Measurements from ENCODE around the gene KIAA1958.

The KIAA1958 gene

DNA sequence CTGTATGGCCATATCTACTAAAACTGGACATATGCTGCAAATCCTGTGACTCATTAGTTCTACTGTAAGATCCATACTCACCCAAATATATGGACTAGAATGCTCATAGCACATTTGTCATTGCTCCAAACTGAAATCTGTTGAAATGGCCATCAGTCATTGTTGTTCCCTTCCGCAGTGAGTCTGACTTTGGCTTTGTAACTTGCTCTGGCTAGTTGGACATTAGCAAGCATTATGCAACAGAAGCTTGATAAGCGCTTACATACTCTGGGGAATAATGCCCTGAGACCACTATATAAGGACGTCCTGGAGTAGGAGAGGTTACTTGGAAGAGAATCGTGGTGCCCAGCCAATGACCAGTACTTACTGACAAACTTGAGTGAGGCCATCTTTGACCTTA is 9.0 kb downstream of the KIAA1958 start:
- peak overlapping the region; percentile 72 for H3K27ac ChIP-seq (replicated peaks)
- peak; percentile 52 to 57 for DNase-seq (ENCODE audit: low read depth in 1 of 2, low spot score in 1 of 2)
- H3K4me3 ChIP-seq (replicated peaks; ENCODE audit: insufficient read depth, low read length): no peak overlapping the region
- TF ChIP-seq, protein P1, sequence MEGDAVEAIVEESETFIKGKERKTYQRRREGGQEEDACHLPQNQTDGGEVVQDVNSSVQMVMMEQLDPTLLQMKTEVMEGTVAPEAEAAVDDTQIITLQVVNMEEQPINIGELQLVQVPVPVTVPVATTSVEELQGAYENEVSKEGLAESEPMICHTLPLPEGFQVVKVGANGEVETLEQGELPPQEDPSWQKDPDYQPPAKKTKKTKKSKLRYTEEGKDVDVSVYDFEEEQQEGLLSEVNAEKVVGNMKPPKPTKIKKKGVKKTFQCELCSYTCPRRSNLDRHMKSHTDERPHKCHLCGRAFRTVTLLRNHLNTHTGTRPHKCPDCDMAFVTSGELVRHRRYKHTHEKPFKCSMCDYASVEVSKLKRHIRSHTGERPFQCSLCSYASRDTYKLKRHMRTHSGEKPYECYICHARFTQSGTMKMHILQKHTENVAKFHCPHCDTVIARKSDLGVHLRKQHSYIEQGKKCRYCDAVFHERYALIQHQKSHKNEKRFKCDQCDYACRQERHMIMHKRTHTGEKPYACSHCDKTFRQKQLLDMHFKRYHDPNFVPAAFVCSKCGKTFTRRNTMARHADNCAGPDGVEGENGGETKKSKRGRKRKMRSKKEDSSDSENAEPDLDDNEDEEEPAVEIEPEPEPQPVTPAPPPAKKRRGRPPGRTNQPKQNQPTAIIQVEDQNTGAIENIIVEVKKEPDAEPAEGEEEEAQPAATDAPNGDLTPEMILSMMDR (IDR thresholded peaks at IDR 0.05; ENCODE audit: insufficient read depth, low read length): no peak
- TF ChIP-seq SPI1 (IDR thresholded peaks at IDR 0.05; ENCODE audit: borderline replicate concordance, low read depth) (no peak), GABPA (IDR thresholded peaks at IDR 0.05; ENCODE audit: low read depth) (no peak), POLR2AphosphoS5 (IDR thresholded peaks at IDR 0.05; ENCODE audit: low read depth) (no peak)
- TF ChIP-seq, protein P2, sequence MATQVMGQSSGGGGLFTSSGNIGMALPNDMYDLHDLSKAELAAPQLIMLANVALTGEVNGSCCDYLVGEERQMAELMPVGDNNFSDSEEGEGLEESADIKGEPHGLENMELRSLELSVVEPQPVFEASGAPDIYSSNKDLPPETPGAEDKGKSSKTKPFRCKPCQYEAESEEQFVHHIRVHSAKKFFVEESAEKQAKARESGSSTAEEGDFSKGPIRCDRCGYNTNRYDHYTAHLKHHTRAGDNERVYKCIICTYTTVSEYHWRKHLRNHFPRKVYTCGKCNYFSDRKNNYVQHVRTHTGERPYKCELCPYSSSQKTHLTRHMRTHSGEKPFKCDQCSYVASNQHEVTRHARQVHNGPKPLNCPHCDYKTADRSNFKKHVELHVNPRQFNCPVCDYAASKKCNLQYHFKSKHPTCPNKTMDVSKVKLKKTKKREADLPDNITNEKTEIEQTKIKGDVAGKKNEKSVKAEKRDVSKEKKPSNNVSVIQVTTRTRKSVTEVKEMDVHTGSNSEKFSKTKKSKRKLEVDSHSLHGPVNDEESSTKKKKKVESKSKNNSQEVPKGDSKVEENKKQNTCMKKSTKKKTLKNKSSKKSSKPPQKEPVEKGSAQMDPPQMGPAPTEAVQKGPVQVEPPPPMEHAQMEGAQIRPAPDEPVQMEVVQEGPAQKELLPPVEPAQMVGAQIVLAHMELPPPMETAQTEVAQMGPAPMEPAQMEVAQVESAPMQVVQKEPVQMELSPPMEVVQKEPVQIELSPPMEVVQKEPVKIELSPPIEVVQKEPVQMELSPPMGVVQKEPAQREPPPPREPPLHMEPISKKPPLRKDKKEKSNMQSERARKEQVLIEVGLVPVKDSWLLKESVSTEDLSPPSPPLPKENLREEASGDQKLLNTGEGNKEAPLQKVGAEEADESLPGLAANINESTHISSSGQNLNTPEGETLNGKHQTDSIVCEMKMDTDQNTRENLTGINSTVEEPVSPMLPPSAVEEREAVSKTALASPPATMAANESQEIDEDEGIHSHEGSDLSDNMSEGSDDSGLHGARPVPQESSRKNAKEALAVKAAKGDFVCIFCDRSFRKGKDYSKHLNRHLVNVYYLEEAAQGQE (IDR thresholded peaks at IDR 0.05; ENCODE audit: insufficient replicate concordance, low read depth): no peak
- no peaks in the 10 kb centered on the region for H3K27me3 ChIP-seq (ENCODE audit: insufficient read depth, poor library complexity, severe bottlenecking)

DNA sequence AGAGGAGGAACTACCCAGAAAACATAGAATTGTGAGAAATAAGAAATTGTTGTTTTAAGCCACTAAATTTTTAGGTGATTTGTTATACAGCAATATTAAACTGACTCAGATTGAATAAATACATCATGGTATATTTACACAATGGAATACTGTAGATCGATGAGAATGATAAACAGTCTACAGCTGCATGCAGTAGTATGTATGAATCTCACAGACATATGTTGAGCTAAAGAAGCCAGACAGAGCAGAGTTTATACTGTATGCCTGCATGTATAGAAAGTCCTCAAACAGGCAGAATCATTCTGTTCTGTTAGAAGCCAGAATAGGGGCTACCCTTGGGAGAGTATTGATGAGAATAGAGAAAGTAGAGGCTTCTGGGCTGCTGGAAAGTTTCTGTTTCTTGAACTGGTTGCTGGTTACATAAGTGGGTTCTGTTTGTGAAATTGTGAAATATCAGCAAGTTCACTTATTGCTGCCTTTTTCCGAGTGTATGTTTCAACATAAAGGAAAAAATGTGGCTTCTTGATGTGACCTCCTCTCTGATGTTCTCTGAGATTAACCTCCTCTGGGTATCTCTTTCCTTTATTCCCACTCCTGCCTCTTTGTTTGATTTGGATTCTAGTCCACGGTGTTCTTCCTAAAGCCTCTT is 9.6 kb downstream of the KIAA1958 start:
- peak overlapping the region; percentile 72 for H3K27ac ChIP-seq (replicated peaks)
- TF ChIP-seq, protein P1 (IDR thresholded peaks at IDR 0.05; ENCODE audit: insufficient read depth, low read length): no peak
- TF ChIP-seq POLR2AphosphoS5 (IDR thresholded peaks at IDR 0.05; ENCODE audit: low read depth) (no peak; the same call in 1 of the 2 replicates), SPI1 (IDR thresholded peaks at IDR 0.05; ENCODE audit: borderline replicate concordance, low read depth) (no peak), GABPA (IDR thresholded peaks at IDR 0.05; ENCODE audit: low read depth) (no peak)
- TF ChIP-seq, protein P2 (IDR thresholded peaks at IDR 0.05; ENCODE audit: insufficient replicate concordance, low read depth): no peak
- no peaks in the 10 kb centered on the region for H3K27me3 ChIP-seq (ENCODE audit: insufficient read depth, poor library complexity, severe bottlenecking)
- peak; percentile 68 to 84 for DNase-seq (ENCODE audit: low read depth in 1 of 2, low spot score in 1 of 2)
- no peak overlapping the region for H3K4me3 ChIP-seq (replicated peaks; ENCODE audit: insufficient read depth, low read length)

DNA sequence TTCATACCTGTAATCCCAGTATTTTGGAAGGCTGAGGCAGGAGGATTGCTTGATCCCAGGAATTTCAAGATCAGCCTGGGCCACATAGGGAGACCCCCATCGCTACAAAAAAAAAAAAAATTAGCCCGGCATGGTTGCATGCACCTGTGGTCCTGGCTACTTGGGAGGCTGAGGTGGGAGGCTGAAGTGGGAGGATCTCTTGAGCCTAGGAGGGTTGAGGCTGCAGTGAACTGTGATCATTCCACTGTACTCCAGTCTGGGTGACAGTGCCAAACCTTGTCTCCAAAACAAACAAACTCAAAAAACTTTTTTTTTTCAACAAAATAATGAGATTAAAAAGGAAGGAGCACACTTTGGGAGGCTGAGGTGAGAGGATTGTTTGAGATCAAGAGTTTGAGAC is 14.2 kb downstream of the KIAA1958 start:
- no peak for DNase-seq (ENCODE audit: low read depth in 1 of 2, low spot score in 1 of 2)
- TF ChIP-seq, protein P1 (IDR thresholded peaks at IDR 0.05; ENCODE audit: insufficient read depth, low read length): no peak
- TF ChIP-seq, protein P2 (IDR thresholded peaks at IDR 0.05; ENCODE audit: insufficient replicate concordance, low read depth): no peak
- TF ChIP-seq GABPA (IDR thresholded peaks at IDR 0.05; ENCODE audit: low read depth) (no peak), POLR2AphosphoS5 (IDR thresholded peaks at IDR 0.05; ENCODE audit: low read depth) (no peak), SPI1 (IDR thresholded peaks at IDR 0.05; ENCODE audit: borderline replicate concordance, low read depth) (no peak)
- H3K27ac ChIP-seq (replicated peaks): no peak overlapping the region
- H3K4me3 ChIP-seq (replicated peaks; ENCODE audit: insufficient read depth, low read length): no peak overlapping the region
- no peaks in the 10 kb centered on the region for H3K27me3 ChIP-seq (ENCODE audit: insufficient read depth, poor library complexity, severe bottlenecking)

Measured in HL-60 (cell line).